Type B pancreatic cell (in vitro differentiated cells): ENCODE measurements around the gene KCNV2. TPM values are rescaled to one million over a fixed set of nuclear protein-coding genes. Genes with fewer than 3 reads are reported as not detected.

Experiments
- DNase-seq: peaks from one replicate; pipeline ENCODE4 v3.0.0; 2021; ENCODE audit warnings: mixed read lengths; ENCODE audit not compliant: unreplicated experiment; ENCODE audit errors: extremely low spot score
- H3K27ac Mint-ChIP-seq: 2 replicates; pipeline ENCODE4 v1.8.0; 2021; ENCODE audit warnings: mild to moderate bottlenecking, mixed read lengths
- H3K27me3 Mint-ChIP-seq: 2 replicates; pipeline ENCODE4 v1.8.0; 2021; ENCODE audit warnings: mixed read lengths
- H3K36me3 Mint-ChIP-seq: 2 replicates; pipeline ENCODE4 v1.8.0; 2021; ENCODE audit warnings: mixed read lengths
- H3K4me1 Mint-ChIP-seq: one replicate; pipeline ENCODE4 v1.8.0; 2021; ENCODE audit warnings: mixed read lengths; ENCODE audit not compliant: unreplicated experiment
- H3K4me3 Mint-ChIP-seq: 2 replicates; pipeline ENCODE4 v1.8.0; 2021; ENCODE audit warnings: mild to moderate bottlenecking, mixed read lengths
- H3K9me3 Mint-ChIP-seq: 2 replicates; pipeline ENCODE4 v1.8.0; 2021; ENCODE audit warnings: mixed read lengths
- total RNA-seq: library from RNA; stranded (reverse); gene quantifications from 2 replicates; pipeline ENCODE4 v1.2.1, GENCODE V29; 2021; ENCODE audit warnings: low replicate concordance
- TF ChIP-seq, protein P1 (sequence below): fragments of 200-600 bp; sonication (generic); conservative IDR thresholded peaks from 2 replicates; pipeline ENCODE4 v1.5.0; 2021; ENCODE audit warnings: antibody characterized with exemption, mild to moderate bottlenecking

Gene KCNV2
- total RNA-seq, 1 donor from 2014 or later: not detected

DNA sequence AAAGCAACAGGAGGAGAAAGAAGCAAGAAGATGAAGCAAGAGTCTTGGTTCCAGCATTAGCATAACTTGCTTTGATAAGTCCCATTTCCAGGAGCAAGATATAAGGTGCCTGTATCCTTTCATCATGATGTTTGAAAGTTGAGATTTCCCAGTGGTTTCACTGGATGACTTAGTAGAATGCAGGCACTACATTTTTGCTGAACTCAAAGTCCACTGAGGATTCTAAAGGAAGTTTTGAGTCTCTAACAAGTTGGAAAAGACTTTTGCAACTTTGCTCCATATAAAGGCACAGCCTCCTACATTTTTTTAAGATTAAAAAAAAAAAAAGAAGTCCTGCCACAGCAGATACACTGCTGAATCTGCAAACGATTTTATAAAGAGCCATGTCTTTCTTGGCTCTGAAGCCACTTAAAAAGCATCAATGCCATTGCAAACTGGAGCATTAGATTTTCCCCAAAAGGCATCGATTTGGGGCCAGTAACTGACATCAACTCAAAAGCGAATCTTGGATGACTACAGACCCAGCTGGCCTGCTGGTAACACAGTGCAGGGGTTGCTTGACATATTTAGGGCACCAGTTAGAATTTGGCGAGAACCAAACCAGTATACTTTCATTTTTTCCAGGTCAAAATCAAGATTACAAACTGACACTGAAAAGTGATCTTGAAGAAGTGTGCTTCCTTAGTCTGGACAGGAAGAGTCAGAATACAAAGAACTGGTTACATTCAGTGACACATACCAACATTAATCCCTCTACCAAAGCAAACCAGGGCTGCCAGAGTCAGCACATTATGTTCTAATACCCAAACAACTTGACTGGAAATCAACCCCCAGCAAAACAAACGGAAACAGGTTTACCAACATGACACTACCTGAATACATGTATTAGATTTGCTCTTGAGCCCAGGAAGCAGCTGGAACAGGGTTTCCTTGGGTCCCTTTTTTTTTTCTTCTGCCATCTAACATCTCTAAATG is 39.1 kb upstream of the KCNV2 start:
- H3K9me3 Mint-ChIP-seq: peaks cover 4% of the 10 kb centered on the region
- peaks cover 4% of the 10 kb centered on the region for H3K36me3 Mint-ChIP-seq
- peaks cover 9% of the 10 kb centered on the region for H3K4me1 Mint-ChIP-seq
- H3K27me3 Mint-ChIP-seq: no peaks in the 10 kb centered on the region
- no peak overlapping the region for H3K4me3 Mint-ChIP-seq
- DNase-seq: no peak
- no peak overlapping the region for H3K27ac Mint-ChIP-seq
- TF ChIP-seq, protein P1, sequence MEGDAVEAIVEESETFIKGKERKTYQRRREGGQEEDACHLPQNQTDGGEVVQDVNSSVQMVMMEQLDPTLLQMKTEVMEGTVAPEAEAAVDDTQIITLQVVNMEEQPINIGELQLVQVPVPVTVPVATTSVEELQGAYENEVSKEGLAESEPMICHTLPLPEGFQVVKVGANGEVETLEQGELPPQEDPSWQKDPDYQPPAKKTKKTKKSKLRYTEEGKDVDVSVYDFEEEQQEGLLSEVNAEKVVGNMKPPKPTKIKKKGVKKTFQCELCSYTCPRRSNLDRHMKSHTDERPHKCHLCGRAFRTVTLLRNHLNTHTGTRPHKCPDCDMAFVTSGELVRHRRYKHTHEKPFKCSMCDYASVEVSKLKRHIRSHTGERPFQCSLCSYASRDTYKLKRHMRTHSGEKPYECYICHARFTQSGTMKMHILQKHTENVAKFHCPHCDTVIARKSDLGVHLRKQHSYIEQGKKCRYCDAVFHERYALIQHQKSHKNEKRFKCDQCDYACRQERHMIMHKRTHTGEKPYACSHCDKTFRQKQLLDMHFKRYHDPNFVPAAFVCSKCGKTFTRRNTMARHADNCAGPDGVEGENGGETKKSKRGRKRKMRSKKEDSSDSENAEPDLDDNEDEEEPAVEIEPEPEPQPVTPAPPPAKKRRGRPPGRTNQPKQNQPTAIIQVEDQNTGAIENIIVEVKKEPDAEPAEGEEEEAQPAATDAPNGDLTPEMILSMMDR: no peak

DNA sequence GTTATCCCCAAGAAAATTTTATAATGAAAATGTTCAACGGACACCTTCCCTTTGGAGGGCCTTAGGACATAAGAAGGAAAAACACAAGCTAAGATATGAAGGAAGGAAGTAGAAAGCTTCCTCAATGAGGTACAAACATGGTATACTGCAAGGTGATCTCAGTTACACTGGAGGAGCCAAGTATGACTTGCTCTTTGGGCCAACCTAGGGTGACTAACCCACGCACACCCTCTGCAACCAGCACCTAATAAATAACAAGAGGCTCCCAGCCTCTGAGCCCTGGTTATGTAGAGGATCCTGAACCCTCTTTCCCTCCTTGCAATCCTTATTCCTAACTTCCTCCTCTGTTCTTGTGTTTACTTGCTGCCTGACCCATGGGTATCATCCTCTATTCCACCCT is 38.3 kb upstream of the KCNV2 start:
- Mint-ChIP-seq H3K27ac (no peak overlapping the region), H3K9me3 (peaks cover 4% of the 10 kb centered on the region), H3K4me3 (no peak overlapping the region), H3K36me3 (peaks cover 4% of the 10 kb centered on the region), H3K27me3 (no peaks in the 10 kb centered on the region), H3K4me1 (peaks cover 5% of the 10 kb centered on the region)
- no peak for DNase-seq
- TF ChIP-seq, protein P1: no peak

DNA sequence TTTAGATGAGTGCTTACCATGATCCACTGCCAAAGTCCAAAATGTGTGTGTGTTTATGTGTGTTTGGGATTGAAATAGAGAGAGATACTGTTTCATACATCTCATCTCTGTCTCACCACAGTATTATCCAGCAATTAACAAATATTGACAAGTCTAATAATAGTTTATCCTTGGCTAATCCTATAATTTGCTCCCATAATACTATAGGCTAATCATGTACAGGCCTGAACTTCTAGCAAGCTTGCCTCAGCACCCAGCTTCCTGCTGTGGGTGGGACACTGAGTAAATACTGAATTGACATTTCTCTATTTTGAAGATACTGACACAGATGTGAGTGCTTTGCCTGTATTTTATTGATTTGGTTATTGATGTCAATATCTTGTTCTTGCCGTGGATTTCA is 35.3 kb upstream of the KCNV2 start:
- Mint-ChIP-seq H3K36me3 (peaks cover 4% of the 10 kb centered on the region), H3K27ac (no peak overlapping the region), H3K4me1 (no peaks in the 10 kb centered on the region), H3K9me3 (peaks cover 4% of the 10 kb centered on the region), H3K27me3 (no peaks in the 10 kb centered on the region), H3K4me3 (no peak overlapping the region)
- no peak for DNase-seq
- TF ChIP-seq, protein P1: no peak

DNA sequence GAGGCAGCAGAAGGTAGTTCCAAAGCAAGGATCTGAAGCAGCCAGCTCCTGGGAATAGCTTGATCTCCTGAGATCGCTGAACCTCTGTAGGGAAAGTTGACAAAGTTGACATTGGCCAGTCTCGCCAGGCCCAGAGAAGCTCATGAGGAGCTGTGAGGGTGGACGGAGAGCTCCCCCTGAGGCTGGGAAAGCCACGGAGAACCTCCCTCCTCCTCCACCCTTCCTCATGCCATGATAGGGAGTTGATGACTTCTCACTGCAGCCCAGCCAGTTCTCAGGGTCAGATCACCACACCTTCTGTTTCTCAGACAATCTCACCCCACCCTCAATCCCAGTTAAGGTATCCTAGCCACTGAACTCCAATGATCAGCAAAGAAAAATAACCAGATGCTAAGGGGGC is 30.4 kb upstream of the KCNV2 start:
- no peaks in the 10 kb centered on the region for H3K9me3 Mint-ChIP-seq
- H3K27ac Mint-ChIP-seq: no peak overlapping the region
- no peaks in the 10 kb centered on the region for H3K4me1 Mint-ChIP-seq
- TF ChIP-seq, protein P1: no peak
- DNase-seq: no peak
- H3K27me3 Mint-ChIP-seq: no peaks in the 10 kb centered on the region
- H3K4me3 Mint-ChIP-seq: no peak overlapping the region
- H3K36me3 Mint-ChIP-seq: no peaks in the 10 kb centered on the region

DNA sequence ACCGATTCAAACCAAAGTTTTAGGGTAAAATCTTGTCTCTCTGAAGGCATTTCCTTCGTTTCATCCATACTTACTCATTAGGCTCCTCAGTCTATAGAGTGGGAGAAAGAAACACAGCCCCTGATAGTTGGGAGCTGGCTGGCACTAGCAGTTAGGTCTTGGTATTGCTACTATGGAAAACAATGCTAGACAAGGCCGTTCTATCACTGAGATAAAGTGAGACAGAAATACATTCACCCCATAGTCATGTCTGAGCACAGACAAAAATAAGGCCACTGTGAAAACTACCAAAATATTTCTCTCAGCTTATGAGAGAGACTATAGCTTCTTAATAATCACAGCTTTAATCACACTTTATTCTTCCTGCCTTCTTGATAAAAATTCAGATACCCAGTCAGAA is 28.7 kb upstream of the KCNV2 start:
- no peak overlapping the region for H3K27ac Mint-ChIP-seq
- H3K4me3 Mint-ChIP-seq: no peak overlapping the region
- H3K27me3 Mint-ChIP-seq: no peaks in the 10 kb centered on the region
- H3K9me3 Mint-ChIP-seq: no peaks in the 10 kb centered on the region
- H3K4me1 Mint-ChIP-seq: no peaks in the 10 kb centered on the region
- no peaks in the 10 kb centered on the region for H3K36me3 Mint-ChIP-seq
- no peak for DNase-seq
- TF ChIP-seq, protein P1: no peak
